SK-N-SH (cell line): Measurements from ENCODE around the gene UBE2Z. TPM values are rescaled to one million over a fixed set of nuclear protein-coding genes. Genes with fewer than 3 reads are reported as not detected.

ENCODE experiments used
- CTCF ChIA-PET: fragments of 300-600, 350-600 bp; formaldehyde crosslinking; extraction: SDS; loops from one replicate; lab custom pipeline; 2021; lab: Yijun Ruan, JAX
- POLR2A ChIA-PET: fragments of 350-600 bp; sonication (Branson Sonifier 250); formaldehyde crosslinking; extraction: SDS; loops from one replicate; lab custom pipeline; 2020; ENCODE audit warnings: antibody characterized with exemption, inconsistent platforms; lab: Yijun Ruan, JAX
- DNase-seq: peaks from one replicate; pipeline ENCODE4 v3.0.0; 2012
- H2AFZ ChIP-seq: fragments of 200-600 bp; sonication (generic); 2 replicates; pipeline ENCODE4 v1.8.1; 2016; ENCODE audit warnings: antibody characterized with exemption, mild to moderate bottlenecking, low read depth
- H3F3A ChIP-seq: fragments of 200-600 bp; sonication (generic); replicated peaks from 2 replicates; pipeline ENCODE3; 2016; ENCODE audit warnings: antibody characterized with exemption, mild to moderate bottlenecking; ENCODE audit not compliant: insufficient read depth
- H3K27ac ChIP-seq, 2 experiments: fragments of 200-500 bp in 1 of 2; fragments of 200-600 bp in 1 of 2; sonication (Bioruptor generic) in 1 of 2; sonication (generic), shearing (Covaris generic) in 1 of 2; 2 replicates each; pipeline versions ENCODE4 v1.5.1 to v1.6.1; 2014 to 2016; ENCODE audit warnings: low read depth in 2 of 2, inconsistent platforms in 1 of 2, low read length in 1 of 2, mild to moderate bottlenecking in 1 of 2, mixed read lengths in 1 of 2
- H3K27me3 ChIP-seq: fragments of 200-600 bp; sonication (generic), shearing (Covaris generic); 2 replicates; pipeline ENCODE4 v1.6.1; 2016; ENCODE audit warnings: mixed run types; ENCODE audit not compliant: insufficient read depth
- H3K36me3 ChIP-seq, 2 experiments: fragments of 200-500 bp in 1 of 2; fragments of 200-600 bp in 1 of 2; sonication (Bioruptor generic) in 1 of 2; sonication (generic) in 1 of 2; replicated peaks in 1 of 2; 2 replicates each; pipeline versions ENCODE3 to v1.5.1; 2014 to 2016; ENCODE audit warnings: low read length in 1 of 2, mild to moderate bottlenecking in 1 of 2; ENCODE audit not compliant: insufficient read depth in 2 of 2, control insufficient read depth in 1 of 2
- H3K4me1 ChIP-seq, 2 experiments: fragments of 200-500 bp in 1 of 2; fragments of 200-600 bp in 1 of 2; sonication (Bioruptor generic) in 1 of 2; sonication (generic), shearing (Covaris generic) in 1 of 2; 2 replicates each; pipeline versions ENCODE4 v1.5.1 to v1.6.1; 2014 to 2016; ENCODE audit warnings: low read depth in 1 of 2, low read length in 1 of 2, mixed run types in 1 of 2; ENCODE audit not compliant: insufficient read depth in 2 of 2, control insufficient read depth in 1 of 2
- H3K4me2 ChIP-seq: fragments of 200-600 bp; sonication (generic), shearing (Covaris generic); 2 replicates; pipeline ENCODE4 v1.6.1; 2017; ENCODE audit warnings: mixed run types
- H3K4me3 ChIP-seq, 2 experiments: fragments of 200-500 bp in 1 of 2; fragments of 200-600 bp in 1 of 2; sonication (Bioruptor generic) in 1 of 2; sonication (generic), shearing (Covaris generic) in 1 of 2; 2 replicates each; pipeline versions ENCODE4 v1.5.1 to v1.8.1; 2014 to 2016; ENCODE audit warnings: low read depth in 2 of 2, inconsistent platforms in 1 of 2, low read length in 1 of 2, mild to moderate bottlenecking in 1 of 2, mixed read lengths in 1 of 2, moderate library complexity in 1 of 2
- H3K79me2 ChIP-seq: fragments of 200-600 bp; sonication (generic); 2 replicates; pipeline ENCODE4 v1.8.1; 2017; ENCODE audit warnings: mild to moderate bottlenecking; ENCODE audit not compliant: insufficient read depth
- H3K9ac ChIP-seq: fragments of 200-600 bp; sonication (generic); 2 replicates; pipeline ENCODE4 v1.6.1; 2017; ENCODE audit warnings: mixed run types
- H3K9me2 ChIP-seq: fragments of 200-600 bp; sonication (generic); 2 replicates; pipeline ENCODE4 v1.6.1; 2017; ENCODE audit warnings: mixed run types
- H3K9me3 ChIP-seq: fragments of 200-600 bp; sonication (generic); 2 replicates; pipeline ENCODE4 v1.6.1; 2017; ENCODE audit warnings: mixed run types, mild to moderate bottlenecking, moderate library complexity
- H4K20me1 ChIP-seq: fragments of 200-600 bp; sonication (generic); 2 replicates; pipeline ENCODE4 v1.6.1; 2017; ENCODE audit warnings: mild to moderate bottlenecking, mixed run types; ENCODE audit not compliant: insufficient read depth
- FOSL2 ChIP-seq: IDR thresholded peaks from 2 replicates; pipeline ENCODE4 v1.4.0; 2012; ENCODE audit warnings: low read depth, mild to moderate bottlenecking, moderate library complexity, borderline replicate concordance
- FOXJ3 ChIP-seq: sonication (generic); formaldehyde crosslinking; IDR thresholded peaks from 2 replicates; pipeline ENCODE4 v1.5.1; 2020; ENCODE audit warnings: mild to moderate bottlenecking, missing genetic modification reagents
- FOXM1 ChIP-seq: IDR thresholded peaks from 2 replicates; pipeline ENCODE4 v1.4.0; 2012; ENCODE audit warnings: low read depth, mild to moderate bottlenecking
- GABPA ChIP-seq: IDR thresholded peaks from 2 replicates; pipeline ENCODE4 v1.4.0; 2012; ENCODE audit warnings: low read depth, mild to moderate bottlenecking
- IRF3 ChIP-seq: fragments of 150-350 bp; IDR thresholded peaks from 2 replicates; pipeline ENCODE4 v1.6.1; 2016; ENCODE audit warnings: mild to moderate bottlenecking, low read depth, low read length
- JUND ChIP-seq: IDR thresholded peaks from 2 replicates; pipeline ENCODE4 v1.4.0; 2012
- MEF2A ChIP-seq: IDR thresholded peaks from 2 replicates; pipeline ENCODE4 v1.4.0; 2012; ENCODE audit warnings: low read depth, borderline replicate concordance
- PBX3 ChIP-seq: IDR thresholded peaks from 2 replicates; pipeline ENCODE4; 2012
- RAD21 ChIP-seq: IDR thresholded peaks from 2 replicates; pipeline ENCODE4 v1.6.1; 2012; ENCODE audit warnings: mild to moderate bottlenecking, low read length
- REST ChIP-seq: IDR thresholded peaks from 2 replicates; pipeline ENCODE4 v1.6.1; 2012; ENCODE audit warnings: mild to moderate bottlenecking, low read depth, low read length, moderate library complexity
- RFX5 ChIP-seq: IDR thresholded peaks from 2 replicates; pipeline ENCODE4 v1.6.1; 2012; ENCODE audit warnings: mild to moderate bottlenecking, improper control_type of control experiment, low read length
- SMC3 ChIP-seq: IDR thresholded peaks from 2 replicates; pipeline ENCODE4 v1.6.1; 2012; ENCODE audit warnings: low read depth, low read length, improper control_type of control experiment
- TAF1 ChIP-seq: IDR thresholded peaks from 2 replicates; pipeline ENCODE4 v1.6.1; 2012; ENCODE audit warnings: low read depth, mild to moderate bottlenecking, low read length, moderate library complexity, borderline replicate concordance
- TEAD4 ChIP-seq: IDR thresholded peaks from 2 replicates; pipeline ENCODE4 v1.4.0; 2012; ENCODE audit warnings: mild to moderate bottlenecking, borderline replicate concordance; ENCODE audit not compliant: insufficient read depth
- YY1 ChIP-seq: IDR thresholded peaks from 2 replicates; pipeline ENCODE4 v1.4.0; 2012; ENCODE audit warnings: low read depth, mild to moderate bottlenecking
- ZBTB33 ChIP-seq: IDR thresholded peaks from 2 replicates; pipeline ENCODE4 v1.4.0; 2012; ENCODE audit warnings: low read depth, borderline replicate concordance
- WGBS: methylation state at CpG from one replicate; pipeline ENCODE4 v1.1.6; 2017; ENCODE audit warnings: low lambda C conversion rate; 5-methylcytosine and 5-hydroxymethylcytosine counted together
- polyA plus RNA-seq, 3 experiments: library from polyadenylated mRNA; depleted of rRNA; stranded (reverse); fragments of >200 nt; gene quantifications; 2 replicates each; pipeline ENCODE4 v1.2.3, GENCODE V29; 2012

UBE2Z gene
- polyA plus RNA-seq, 1 of the 3 experiments (the other 2 are of a cell fraction): 168 TPM

GRCh38 chr17:48883171-48883570, 25.0 kb upstream of the UBE2Z start:
- Histone ChIP-seq H2AFZ (peak overlapping the region; percentile 7; the same call in 1 of the 2 replicates), H3K27me3 (peaks cover 16% of the 10 kb centered on the region; the same call in 1 of the 2 replicates), H3K9me3 (no peaks in the 10 kb centered on the region), H3K4me2 (no peak overlapping the region), H3K36me3 (no peaks in the 10 kb centered on the region), H3K9me2 (no peaks in the 10 kb centered on the region), H3F3A (no peaks in the 10 kb centered on the region), H3K79me2 (no peaks in the 10 kb centered on the region), H3K27ac (no peak overlapping the region), H4K20me1 (no peaks in the 10 kb centered on the region), H3K4me1 (no peaks in the 10 kb centered on the region), H3K9ac (no peak overlapping the region), H3K4me3 (no peak overlapping the region)
- CTCF ChIA-PET: interaction anchor here (0.7 to 32.7 kb wide), 17 partner anchors 8 to 520 kb away, joined by 3 to 1196 read pairs (median 7); partner anchors contain the start of genes ATP5MC1, HOXB13, PRAC1 and PRAC2
- POLR2A ChIA-PET: interaction anchor here (0.7 kb wide), 1 partner anchor 44 kb away, joined by 3 read pairs; no protein-coding TSS in a partner anchor
- 39% methylated on average over 10 of the region's 10 CpGs for WGBS
- TF ChIP-seq FOXJ3 (CRISPR knock-in tag) (no peak), RAD21 (no peak), ZBTB33 (no peak), SMC3 (no peak), FOSL2 (no peak), REST (no peak), PBX3 (no peak), YY1 (no peak), TAF1 (no peak), MEF2A (no peak), FOXM1 (no peak), GABPA (no peak), JUND (no peak), TEAD4 (no peak), IRF3 (no peak), RFX5 (no peak)
- DNase-seq: no peak
